Small intestine (tissue), 7 donors: ENCODE measurements around the gene MEGF9. TPM values are rescaled to one million over a fixed set of nuclear protein-coding genes. Genes with fewer than 3 reads are reported as not detected.

Experiments
- DNase-seq, 2 donors: peaks; one replicate each; pipeline versions ENCODE4 v3.0.0 to v3.0.0-alpha.2; 2013
- FAIRE-seq: peaks from 2 replicates; lab custom pipeline; 2012; peaks lifted over from hg19 to GRCh38; lab: Jason Lieb, UNC
- H3K27ac ChIP-seq, 3 donors: one replicate each; pipeline ENCODE4 v1.5.1; 2013; ENCODE audit warnings: low read length in 2 of 3, mild to moderate bottlenecking in 2 of 3, control low read depth in 1 of 3, inconsistent platforms in 1 of 3, low read depth in 1 of 3, moderate library complexity in 1 of 3
- H3K27me3 ChIP-seq, 3 donors: one replicate each; pipeline ENCODE4 v1.6.1; 2013; ENCODE audit warnings: low read length in 3 of 3, inconsistent platforms in 1 of 3; ENCODE audit not compliant: control insufficient read depth in 3 of 3, insufficient read depth in 3 of 3
- H3K36me3 ChIP-seq, 3 donors: one replicate each; pipeline ENCODE4 v1.6.1; 2013; ENCODE audit warnings: low read length in 3 of 3, inconsistent platforms in 1 of 3, low read depth in 1 of 3, mild to moderate bottlenecking in 1 of 3, moderate library complexity in 1 of 3; ENCODE audit not compliant: control insufficient read depth in 3 of 3, insufficient read depth in 2 of 3
- H3K4me1 ChIP-seq, 3 donors: one replicate each; pipeline ENCODE4 v1.6.1; 2013; ENCODE audit warnings: low read length in 2 of 3, inconsistent platforms in 1 of 3, low read depth in 1 of 3, mild to moderate bottlenecking in 1 of 3, moderate library complexity in 1 of 3; ENCODE audit not compliant: control insufficient read depth in 3 of 3, insufficient read depth in 2 of 3
- H3K4me3 ChIP-seq, 3 donors: one replicate each; pipeline ENCODE4 v1.5.1; 2013; ENCODE audit warnings: low read length in 3 of 3, control low read depth in 1 of 3, inconsistent platforms in 1 of 3, low read depth in 1 of 3, mild to moderate bottlenecking in 1 of 3, moderate library complexity in 1 of 3
- H3K9me3 ChIP-seq, 2 donors: one replicate each; pipeline ENCODE4 v1.6.1; 2013; ENCODE audit warnings: low read depth in 1 of 2, low read length in 1 of 2; ENCODE audit not compliant: control insufficient read depth in 2 of 2, insufficient read depth in 1 of 2
- WGBS, 3 donors: extraction: QIAGEN DNeasy Blood & Tissue Kit; methylation state at CpG; one replicate each; pipeline ENCODE4 v1.1.7; 2013; 5-methylcytosine and 5-hydroxymethylcytosine counted together
- polyA plus RNA-seq, 4 donors: library from polyadenylated mRNA; stranded (reverse) in 3 of 4; unstranded in 1 of 4; fragments of 200-250 nt in 3 of 4; fragments of 120-200 nt in 1 of 4; gene quantifications; one replicate each; pipeline versions ENCODE4 v1.2.1 to v1.2.3, GENCODE V29; 2013
- donor health status: healthy with polysubstance abuse.
- donor health status: control.
- donor health status: control.
- donor health status: Bipolar disorder and iron deficiency.
- donor health status: healthy.

The MEGF9 gene
- polyA plus RNA-seq, 4 donors = 3.0 to 21.7 (median 5.1) TPM

- no peaks in the 10 kb centered on the region for H3K4me1 ChIP-seq
- no peak overlapping the region for H3K4me3 ChIP-seq
- FAIRE-seq (no peak), DNase-seq (no peak)
- peaks cover 15 to 28% (median 17%) of the 10 kb centered on the region in 3 donors for H3K36me3 ChIP-seq
- H3K9me3 ChIP-seq = no peaks in the 10 kb centered on the region
- H3K27ac ChIP-seq = no peak overlapping the region
- H3K27me3 ChIP-seq = no peaks in the 10 kb centered on the region
- WGBS, 3 donors = 95 to 97% (median 97%) methylated on average over 3 of the region's 3 CpGs
Observed at GRCh38 chr9:120564589-120564988, 149.7 kb downstream of the MEGF9 start.

- no peak for FAIRE-seq
- Histone ChIP-seq H3K4me1 (no peaks in the 10 kb centered on the region), H3K9me3 (no peaks in the 10 kb centered on the region), H3K27me3 (no peaks in the 10 kb centered on the region), H3K36me3 (peaks cover 9 to 27% (median 12%) of the 10 kb centered on the region in 3 donors), H3K4me3 (no peak overlapping the region), H3K27ac (no peak overlapping the region)
- WGBS, 3 donors = 61 to 73% (median 72%) methylated on average over 8 of the region's 8 CpGs
- peak in 1 of 2 donors; percentile 57 for DNase-seq
Observed at GRCh38 chr9:120562861-120563443, 151.3 kb downstream of the MEGF9 start.

- no peak for DNase-seq
- 93 to 98% (median 98%) methylated on average over 1 of the region's 1 CpG for WGBS, 3 donors
- FAIRE-seq = no peak
Observed at GRCh38 chr9:120561709-120562108, 152.6 kb downstream of the MEGF9 start.

GRCh38 chr9:120559546-120559945, 154.7 kb downstream of the MEGF9 start:
- Histone ChIP-seq H3K9me3 (no peaks in the 10 kb centered on the region), H3K27ac (no peak overlapping the region), H3K4me3 (no peak overlapping the region), H3K4me1 (no peaks in the 10 kb centered on the region), H3K27me3 (no peaks in the 10 kb centered on the region), H3K36me3 (peaks cover 6 to 24% (median 7%) of the 10 kb centered on the region in 3 donors)
- WGBS, 3 donors = 89 to 100% (median 100%) methylated on average over 1 of the region's 1 CpG
- DNase-seq = no peak
- FAIRE-seq = no peak

More at GRCh38 chr9:120561709-120562108, 152.6 kb downstream of the MEGF9 start:
- Histone ChIP-seq H3K27ac (no peak overlapping the region), H3K27me3 (no peaks in the 10 kb centered on the region), H3K4me3 (no peak overlapping the region), H3K36me3 (peaks cover 8 to 27% (median 12%) of the 10 kb centered on the region in 3 donors), H3K4me1 (no peaks in the 10 kb centered on the region), H3K9me3 (no peaks in the 10 kb centered on the region)

- FAIRE-seq (no peak), DNase-seq (no peak)
- Histone ChIP-seq H3K4me1 (no peaks in the 10 kb centered on the region), H3K36me3 (peaks cover 6 to 22% (median 7%) of the 10 kb centered on the region in 3 donors), H3K4me3 (no peak overlapping the region), H3K9me3 (no peaks in the 10 kb centered on the region), H3K27ac (no peak overlapping the region), H3K27me3 (no peaks in the 10 kb centered on the region)
- 96 to 100% (median 98%) methylated on average over 3 of the region's 3 CpGs for WGBS, 3 donors
Observed at GRCh38 chr9:120558454-120558853, 155.8 kb downstream of the MEGF9 start.

GRCh38 chr9:120557205-120557604, 157.1 kb downstream of the MEGF9 start:
- DNase-seq (no peak), FAIRE-seq (no peak)
- H3K9me3 ChIP-seq = no peaks in the 10 kb centered on the region
- H3K36me3 ChIP-seq = peaks cover 4 to 15% (median 7%) of the 10 kb centered on the region in 3 donors
- H3K4me3 ChIP-seq = no peak overlapping the region
- no peaks in the 10 kb centered on the region for H3K4me1 ChIP-seq
- no peak overlapping the region for H3K27ac ChIP-seq
- H3K27me3 ChIP-seq = no peaks in the 10 kb centered on the region
- WGBS, 3 donors = 43 to 48% (median 46%) methylated on average over 2 of the region's 2 CpGs

GRCh38 chr9:120556775-120557174, 157.5 kb downstream of the MEGF9 start:
- FAIRE-seq (no peak), DNase-seq (no peak)
- Histone ChIP-seq H3K36me3 (peaks cover 4 to 13% (median 7%) of the 10 kb centered on the region in 3 donors), H3K4me1 (no peaks in the 10 kb centered on the region), H3K4me3 (no peak overlapping the region), H3K27ac (no peak overlapping the region), H3K27me3 (no peaks in the 10 kb centered on the region), H3K9me3 (no peaks in the 10 kb centered on the region)
- 86 to 94% (median 92%) methylated on average over 3 of the region's 3 CpGs for WGBS, 3 donors

- DNase-seq (no peak), FAIRE-seq (no peak)
- no peak overlapping the region for H3K27ac ChIP-seq
- no peak overlapping the region for H3K4me3 ChIP-seq
- 85 to 98% (median 94%) methylated on average over 4 of the region's 4 CpGs for WGBS, 3 donors
- H3K36me3 ChIP-seq = peaks cover 4 to 10% (median 7%) of the 10 kb centered on the region in 3 donors
- no peaks in the 10 kb centered on the region for H3K4me1 ChIP-seq
- no peaks in the 10 kb centered on the region for H3K27me3 ChIP-seq
- H3K9me3 ChIP-seq = no peaks in the 10 kb centered on the region
Observed at GRCh38 chr9:120555839-120556238, 158.4 kb downstream of the MEGF9 start.
